ENCODE measurements around the gene TYW1B.
A peak's percentile ranks its signal among the peaks of the same experiment; 100 is the strongest.
"Not testable (repeated sequence)": the region's sequence is repeated elsewhere in the genome, so short reads cannot be mapped to it uniquely, and the experiment has no call there.

The TYW1B gene

DNA sequence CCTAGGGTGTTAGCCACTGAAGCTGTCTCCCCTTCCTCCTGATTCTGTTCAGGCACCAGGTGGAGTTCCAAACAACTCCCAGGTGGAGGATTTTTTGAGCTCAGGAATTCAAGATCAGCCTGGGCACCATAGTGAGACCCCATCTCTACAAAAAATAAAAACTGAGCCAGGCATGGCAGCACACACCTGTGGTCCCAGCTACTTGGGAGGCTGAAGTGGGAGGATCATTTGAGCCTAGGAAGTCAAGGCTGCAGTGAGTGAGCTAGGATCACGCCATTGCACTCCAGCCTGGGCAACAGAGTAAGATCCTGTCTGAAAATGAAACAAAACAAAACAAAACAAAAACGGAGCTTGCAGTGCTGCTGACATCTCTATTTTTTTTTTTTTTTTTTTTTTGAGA lies 287.1 kb downstream of the TYW1B start:
- DNase-seq, result no peak

DNA sequence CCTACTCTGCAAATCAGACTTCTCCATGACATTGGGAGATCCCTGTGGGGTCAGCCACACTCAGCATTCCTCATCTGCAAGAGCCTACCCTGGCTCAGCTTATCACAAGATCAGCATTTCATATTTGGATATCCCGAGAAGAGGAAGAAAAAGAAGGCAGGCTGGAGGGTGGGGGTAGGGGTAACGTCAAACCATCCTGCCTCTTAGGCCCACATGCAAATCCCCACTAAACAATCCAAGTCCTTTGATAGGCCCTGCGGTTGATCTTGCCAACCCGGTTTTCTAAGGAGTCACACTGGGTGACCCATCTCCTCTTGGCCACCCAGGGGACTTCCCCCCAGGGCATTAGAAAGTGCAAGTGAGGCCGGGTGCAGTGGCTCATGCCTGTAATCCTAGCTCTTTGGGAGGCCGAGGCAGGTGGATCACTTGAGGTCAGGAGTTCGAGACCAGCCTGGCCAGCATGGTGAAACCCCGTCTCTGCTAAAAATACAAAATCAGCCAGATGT lies 287.8 kb downstream of the TYW1B start:
- DNase-seq, result no peak

DNA sequence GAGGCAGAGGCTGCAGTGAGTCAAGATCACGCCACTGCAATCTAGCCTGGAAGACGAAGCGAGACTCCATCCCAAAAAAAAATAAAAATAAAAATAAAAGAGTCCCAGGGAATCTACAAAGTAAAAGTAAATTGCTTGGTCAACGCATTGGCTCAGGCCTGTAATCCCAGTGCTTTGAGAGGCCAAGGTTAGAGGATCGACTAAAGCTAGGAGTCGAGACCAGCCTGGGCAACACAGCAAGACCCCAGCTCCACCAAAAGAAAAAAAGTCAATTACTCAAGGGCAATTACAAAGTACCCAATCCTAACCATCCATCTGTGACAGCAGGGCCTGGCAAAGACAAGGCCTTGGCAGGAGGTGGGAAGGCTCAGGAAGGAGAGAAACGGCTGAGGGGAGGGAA lies 288.3 kb downstream of the TYW1B start:
- DNase-seq, result no peak

DNA sequence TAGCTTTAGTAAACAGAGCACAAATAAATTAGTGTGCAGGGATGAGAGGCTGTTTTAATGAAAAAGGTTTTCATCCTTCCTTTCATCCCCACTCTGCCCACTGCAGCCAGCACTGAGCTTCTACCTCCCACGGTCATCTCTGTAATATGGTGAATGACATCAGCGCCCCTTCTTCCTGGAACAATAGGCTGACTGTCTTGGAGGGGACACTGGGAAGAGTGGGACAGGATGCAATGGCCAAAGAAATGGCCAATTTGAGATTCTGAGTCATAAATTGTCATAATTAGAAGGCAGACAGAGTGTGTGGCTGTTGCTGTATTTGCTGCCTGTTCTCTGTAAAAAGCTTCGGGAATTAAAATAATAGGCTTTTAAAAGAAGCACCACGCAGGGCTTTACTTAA lies 289.1 kb downstream of the TYW1B start:
- DNase-seq, result no peak

DNA sequence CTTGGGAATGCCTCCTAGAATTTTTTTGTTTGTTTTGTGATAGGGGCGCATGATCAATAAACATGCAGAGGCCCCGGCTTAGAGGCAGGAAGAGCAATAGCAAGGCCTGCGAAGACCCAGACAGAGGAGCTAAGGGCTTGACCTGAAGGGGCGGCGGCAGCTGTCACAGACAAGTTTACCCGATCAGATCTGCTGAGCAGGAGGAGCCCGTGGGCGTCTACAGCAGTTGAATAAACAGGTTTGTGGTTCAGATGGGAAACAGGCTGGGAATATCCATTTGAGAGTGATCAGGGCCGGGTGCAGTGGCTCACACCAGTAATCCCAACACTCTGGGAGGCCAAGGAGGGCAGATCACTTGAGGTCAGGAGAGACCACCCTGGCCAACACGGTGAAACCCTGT lies 289.9 kb downstream of the TYW1B start:
- DNase-seq, result peak; percentile 46

DNA sequence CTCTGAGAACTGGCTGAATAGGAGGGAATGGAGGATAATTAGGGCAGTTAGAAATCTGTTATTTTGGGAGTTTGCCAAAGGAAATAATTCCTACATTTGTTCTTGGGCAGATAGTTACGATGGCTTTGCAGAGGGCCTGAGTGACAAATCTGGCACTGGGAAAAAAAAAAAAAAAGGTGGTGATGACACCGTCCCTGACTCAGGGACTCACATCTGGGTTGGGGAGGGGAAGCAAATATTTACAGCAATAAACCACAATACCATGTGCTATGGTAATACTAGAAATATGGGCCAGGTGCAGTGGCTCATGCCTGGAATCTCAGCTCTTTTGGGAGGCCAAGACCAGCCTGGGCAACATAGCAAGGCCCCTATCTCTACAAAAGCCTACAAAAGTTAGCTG lies 292.0 kb downstream of the TYW1B start:
- DNase-seq, result not testable (repeated sequence)

DNA sequence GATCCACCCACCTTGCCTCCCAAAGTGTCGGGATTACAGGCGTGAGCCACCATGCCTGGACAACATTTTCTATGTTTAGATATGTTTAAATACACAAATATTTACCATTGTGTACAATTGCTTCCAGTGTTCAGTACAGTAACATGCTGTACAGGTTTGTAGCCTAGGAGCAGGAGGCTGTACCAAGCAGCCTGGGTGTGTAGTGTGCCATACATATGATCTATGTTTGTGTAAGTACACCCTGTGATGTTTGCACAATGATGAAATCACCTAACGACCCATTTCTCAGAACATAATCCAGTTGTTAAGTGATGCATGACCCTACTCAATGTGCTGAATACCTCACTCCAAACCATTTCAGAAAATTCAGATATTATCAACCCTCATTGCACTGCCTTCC lies 297.0 kb downstream of the TYW1B start:
- DNase-seq, result not testable (repeated sequence)

Measured in NCI-H82 (cell line).